ENCODE results near the gene TAS1R2.
"Not testable (repeated sequence)": the region's sequence is repeated elsewhere in the genome, so short reads cannot be mapped to it uniquely, and the experiment has no call there.

TAS1R2 gene

DNA sequence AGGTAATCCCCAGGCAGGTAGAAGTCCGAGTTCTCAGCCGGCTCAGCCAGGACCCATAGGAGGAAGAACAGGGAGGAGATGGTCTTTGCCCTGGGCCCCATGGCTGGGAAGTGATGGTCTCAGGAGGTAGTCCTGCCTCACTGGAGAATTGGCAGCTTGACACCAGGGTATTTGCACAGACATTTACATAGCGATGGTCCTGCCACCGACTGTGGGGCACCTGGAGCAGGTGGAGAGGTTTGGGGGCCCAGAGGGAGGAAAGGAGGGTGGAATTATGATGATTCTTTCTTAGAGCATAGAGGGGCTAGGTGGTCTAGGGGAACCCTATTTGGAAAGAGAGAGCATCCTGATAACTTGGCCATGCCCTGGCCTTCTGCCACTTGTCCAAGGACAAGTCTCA, at the start of gene TAS1R2:
TAS1R2 (minus strand) TSS at position 101 of the 400 bp plus-strand sequence; CDS start at position 101, 0 bp downstream.
- DNase-seq = no peak

DNA sequence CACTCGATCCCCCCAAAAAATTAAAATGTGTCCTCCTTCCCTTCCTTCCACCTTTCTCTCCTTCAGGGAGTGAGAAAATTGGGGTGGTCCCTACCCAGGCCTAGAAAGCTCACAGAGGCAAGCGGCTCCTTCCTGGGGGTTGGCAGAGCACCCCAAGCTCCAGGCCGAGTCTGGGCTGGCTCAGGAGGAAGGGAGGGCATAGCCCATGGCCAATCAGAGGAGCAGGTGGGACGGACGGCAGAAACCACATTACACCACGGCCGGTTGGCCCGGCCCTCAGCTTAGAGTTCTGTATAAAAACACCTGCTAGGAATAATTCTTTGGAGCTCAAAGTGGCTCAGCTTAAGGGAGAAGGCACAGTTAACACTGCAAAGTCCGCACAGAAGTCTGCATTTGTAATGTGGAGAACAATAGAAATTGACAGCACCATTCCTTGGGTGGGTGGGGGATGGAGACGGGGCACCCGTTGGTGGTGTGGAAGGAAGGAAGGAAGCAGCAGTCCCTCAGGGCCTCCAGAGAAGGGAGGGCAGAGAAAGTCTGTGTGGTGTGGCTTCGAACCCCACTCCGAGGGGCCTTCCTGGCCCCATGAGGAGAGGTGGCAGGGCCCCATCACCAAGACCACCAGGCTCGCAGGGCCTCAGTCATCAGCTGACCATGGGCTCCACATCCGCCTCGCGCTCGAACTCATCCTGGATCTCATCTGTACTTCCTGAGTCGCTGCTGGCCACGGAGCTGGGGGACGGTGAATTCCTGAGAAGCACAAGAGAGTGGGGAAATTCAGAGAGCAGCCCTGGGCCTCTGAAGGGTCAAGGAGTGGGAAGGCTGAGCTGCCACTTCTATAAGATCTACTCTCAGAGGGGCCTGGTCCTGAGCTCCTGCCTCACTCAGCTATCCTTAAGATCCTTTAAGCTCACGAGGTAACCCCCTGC, 48.7 kb upstream of the TAS1R2 start:
- DNase-seq = no peak

DNA sequence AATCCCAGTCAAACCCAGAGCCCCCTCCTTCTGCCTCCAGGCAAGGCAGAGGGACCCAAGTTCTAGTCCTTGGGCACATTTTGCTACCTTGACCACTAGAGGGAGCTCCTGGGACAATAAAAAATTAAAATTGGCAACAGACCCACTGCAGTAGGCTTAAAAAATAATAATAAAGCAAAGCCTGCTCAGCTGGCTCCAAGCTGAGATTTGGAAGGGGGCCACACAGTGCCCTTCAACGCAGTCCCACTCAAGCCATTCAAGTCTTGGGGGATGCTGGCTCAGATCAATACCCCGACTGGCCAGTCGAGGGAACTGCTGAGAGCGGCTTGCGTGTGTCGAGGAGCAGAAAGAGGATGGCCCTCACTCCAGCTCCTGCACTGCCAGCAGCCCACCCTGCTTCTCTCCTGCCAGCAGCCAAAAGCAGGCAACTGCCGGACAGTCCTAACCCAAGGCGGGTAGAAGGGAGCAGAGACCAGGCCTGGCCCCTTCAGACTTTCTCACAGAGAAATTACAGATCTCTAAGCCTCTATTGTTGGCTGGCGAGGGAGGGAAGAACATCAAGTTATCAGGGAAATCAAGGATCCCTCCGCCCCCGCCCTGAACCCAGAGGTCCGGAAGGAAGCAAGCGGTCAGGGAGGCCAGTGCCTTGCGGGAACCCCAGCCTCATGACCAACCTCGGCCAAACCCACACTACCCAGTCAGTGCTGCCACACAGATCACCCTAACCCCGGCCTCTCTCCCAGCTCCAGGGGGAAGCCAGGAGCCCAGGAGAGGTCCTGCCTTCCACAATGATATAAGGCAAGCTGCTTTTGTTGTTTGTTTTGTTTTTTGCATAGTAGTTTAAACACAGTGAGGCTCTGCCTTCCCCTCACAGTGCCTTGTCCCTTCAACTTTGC, 47.8 kb upstream of the TAS1R2 start:
- peak; percentile 45 to 75 (median 49) for DNase-seq

DNA sequence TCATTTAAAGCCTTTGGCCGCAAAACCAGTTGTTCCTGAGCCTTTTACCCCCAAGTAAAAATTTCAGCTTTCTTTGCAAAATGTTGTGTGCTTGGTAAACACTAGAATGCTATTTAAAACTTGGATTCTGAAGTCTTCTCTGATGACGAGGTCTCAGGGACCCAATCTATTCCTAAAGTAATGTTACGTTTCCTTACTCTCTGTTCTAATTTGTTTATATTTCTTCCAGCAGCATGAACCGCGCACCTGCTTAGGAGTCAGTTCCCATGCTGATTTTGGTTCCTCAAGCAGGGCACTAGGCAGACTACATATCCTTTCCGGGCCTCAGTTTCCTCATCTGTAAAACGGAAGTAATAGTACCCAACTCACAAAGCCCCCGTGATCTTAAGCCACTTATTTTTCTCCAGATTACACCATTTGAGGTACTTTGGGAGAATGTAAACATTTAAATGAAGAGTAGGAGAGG, 43.9 kb upstream of the TAS1R2 start:
- no peak for DNase-seq

DNA sequence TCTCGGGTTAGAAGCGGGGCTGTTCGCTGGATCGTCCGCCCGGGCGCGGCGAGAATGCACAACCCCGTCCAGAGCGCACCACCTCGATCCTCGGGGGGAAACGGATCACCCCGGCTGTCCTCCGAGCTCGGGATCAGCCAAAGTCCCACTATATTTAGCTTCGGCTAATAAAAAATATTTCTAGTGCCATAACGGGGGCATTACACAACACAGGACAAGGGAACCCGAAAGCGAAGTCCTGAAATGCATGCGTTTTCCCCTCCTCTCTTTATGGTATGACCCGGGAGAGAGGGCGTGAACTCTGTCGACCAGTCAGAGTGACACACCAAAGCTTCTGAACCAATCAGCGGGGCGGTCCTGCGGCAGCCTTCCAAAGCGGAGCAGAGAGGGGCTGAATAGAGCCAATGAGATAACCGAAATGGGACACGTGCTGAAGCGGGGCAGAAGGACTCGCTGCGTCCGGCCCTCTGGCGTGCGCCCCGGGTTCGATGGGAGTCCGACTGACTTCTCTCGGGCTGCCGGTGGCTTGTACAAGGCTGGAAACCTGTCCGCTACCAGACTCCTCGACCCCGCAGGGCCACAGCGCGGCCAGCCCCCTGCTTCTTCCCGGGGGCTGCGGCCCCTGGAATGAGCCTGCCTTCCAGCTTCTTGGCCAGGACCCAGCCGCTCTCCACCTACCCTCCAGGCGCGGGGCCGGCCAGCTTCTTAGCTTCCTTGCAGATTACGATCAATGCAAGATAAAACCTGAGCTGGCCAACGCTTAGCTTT, 43.2 kb upstream of the TAS1R2 start, which contains the start of gene ALDH4A1:
ALDH4A1 (minus strand) TSS at position 33 of the 768 bp plus-strand sequence; CDS start at position 1, 32 bp downstream.
- DNase-seq = peak; percentile 95 to 98 (median 96)

DNA sequence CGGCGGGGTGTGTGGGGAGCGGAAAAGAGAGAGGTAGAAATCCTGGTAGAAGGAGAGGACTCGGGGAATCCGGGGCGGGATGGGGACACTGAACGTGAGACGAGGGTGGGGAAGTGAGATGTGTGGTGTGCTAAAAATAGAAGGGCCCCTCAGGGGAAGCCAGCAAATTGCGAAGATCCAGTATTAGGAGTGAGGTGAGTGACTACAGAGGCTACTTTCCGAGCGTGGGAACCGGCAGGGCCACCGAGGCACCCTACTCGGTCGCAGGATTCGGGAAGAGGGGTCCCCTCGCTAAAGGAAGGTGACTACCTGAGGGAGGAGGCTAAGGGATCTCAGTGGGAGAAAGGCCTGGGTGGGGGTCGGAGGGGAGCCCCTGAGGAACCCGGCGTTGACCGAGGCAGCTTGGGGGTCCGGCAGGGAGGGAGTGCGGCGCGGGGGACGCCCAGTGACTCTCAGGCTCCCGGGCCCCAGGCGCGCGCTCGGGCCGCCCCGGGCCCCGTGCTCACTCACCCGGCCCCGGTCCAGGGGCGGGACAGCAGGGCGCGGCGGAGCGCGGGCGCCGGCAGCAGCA, 42.6 kb upstream of the TAS1R2 start:
- peak in 1 of 3 experiments; percentile 65 for DNase-seq

DNA sequence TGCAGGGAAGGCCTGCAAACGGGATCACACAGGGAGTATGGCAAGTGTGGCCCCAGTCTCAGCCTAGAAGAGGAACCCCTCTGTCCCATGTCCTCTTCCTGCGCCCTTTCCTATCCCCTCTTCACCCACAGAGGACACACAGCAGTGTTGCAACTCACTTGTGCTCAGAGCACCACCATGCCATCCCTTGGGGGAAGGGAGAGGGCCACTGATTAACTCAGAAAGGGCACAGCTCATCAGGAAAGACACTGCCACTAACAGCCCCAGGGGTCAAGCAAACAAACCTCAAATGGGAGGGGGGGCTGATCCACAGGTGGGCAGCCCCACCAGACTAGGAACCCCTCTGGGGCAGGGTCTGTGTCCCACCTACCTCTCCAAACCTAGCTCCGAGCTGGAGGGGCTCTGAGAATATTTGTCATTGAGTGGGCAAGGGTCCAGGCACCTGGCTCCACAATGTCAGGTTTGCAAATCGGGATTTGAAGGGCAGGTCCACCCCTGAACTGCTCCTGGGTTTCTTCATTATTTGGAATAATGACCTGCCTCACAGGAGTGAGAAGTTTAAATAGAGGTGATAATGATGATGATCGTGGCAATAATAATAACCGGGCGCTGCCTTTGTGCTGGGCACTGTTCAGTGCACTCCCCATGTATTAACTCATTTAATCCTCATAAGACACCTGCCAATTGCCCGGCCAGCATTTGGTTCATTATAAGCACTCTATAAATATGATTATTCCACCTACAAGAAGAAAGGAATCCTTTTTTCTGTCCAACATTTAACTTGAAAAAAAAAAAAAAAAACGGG, 41.9 kb upstream of the TAS1R2 start:
- peak in 1 of 3 experiments; percentile 24 for DNase-seq

DNA sequence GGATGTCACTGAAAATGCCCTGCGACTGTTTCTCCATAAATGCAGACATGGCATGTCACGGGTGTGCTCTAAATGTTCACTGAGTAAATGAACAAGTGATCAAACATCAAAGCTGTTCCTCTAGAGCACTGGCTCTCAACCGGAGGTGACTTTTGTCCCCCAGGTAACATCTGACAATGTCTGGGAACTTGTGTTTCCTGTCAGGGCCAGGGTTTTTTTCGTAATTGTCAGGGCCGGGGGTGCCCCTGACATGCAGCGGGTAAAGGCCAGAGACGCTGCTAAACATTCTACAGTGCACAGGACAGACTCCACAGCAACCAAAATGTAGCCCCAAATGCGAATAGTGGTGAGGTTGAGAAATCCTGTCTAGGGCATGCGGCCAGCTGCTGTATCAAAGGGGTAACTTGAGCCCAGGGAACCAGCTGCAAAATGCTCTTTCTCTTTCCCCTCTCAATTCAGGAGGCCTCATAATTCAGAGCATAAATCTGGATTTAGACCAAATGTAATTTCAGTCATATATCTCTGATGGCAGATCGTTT, 40.9 kb upstream of the TAS1R2 start:
- DNase-seq = no peak

DNA sequence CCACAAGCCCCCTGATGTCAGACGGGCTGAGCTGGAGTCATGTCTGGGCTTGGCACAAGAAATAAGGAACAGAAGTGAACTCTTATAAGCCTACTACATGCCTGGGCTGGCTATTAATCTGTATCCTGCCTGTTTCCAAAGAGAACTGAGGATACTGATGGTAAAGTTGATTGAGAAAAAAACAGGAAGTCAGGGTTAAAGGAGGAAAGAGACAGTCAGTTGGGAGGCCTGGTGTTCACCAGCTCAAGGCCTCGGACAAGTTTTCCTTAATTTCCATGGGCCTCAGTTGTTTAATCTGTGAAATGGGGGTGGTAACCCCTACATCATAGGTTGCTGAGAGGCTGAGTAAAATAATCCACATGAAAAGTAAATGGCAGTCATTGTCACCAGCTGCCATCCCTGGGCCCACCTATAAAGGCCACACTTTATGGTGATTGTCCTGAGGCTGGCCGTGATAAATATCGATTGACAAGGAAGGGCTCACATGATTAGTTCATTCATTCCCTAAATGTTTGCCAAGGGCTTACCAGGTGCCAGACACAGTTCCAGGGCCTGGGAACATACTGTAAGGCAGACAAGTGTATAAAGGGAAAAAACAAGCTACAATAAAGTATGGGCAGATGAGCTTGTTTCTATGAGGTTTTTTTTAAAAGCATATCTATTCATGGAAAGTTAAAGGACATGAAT, 40.0 kb upstream of the TAS1R2 start:
- DNase-seq = no peak

DNA sequence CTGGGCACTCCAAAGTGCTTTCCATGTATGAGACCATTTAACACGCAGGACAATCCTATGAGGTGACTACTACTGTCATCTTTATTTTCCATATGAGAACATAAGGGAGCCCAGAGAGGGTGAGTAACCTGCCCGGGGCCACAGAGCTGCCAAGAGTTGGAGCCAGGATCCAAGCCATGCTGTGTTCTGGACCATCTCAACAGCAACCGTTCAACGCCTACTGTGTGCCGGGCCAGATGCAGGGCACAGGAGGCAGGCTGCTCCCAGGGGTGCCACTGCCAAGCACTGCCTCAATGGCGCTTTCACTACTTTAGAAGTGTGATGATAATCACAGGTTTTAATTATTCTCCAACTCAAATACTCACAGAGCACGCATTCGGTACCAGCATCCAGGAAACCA, 39.1 kb upstream of the TAS1R2 start:
- DNase-seq = no peak

DNA sequence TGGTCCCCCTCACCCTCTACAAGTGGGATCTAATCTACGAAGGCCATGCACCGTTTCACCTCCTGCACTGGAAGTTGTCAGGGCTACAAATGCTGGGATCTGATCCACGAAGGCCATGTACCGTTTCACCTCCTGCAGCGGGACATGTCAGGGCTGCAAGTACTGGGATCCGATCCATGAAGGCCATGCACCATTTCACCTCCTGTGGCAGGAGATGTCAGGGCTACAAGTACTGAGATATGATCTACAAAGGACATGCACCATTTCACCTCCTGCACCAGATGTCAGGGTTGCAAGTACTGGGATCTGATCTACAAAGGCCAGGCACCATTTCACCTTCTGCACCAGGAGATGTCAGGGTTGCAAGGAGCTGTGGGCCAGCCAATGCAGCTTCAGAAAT, 35.9 kb upstream of the TAS1R2 start:
- peak in 1 of 3 experiments; percentile 50 for DNase-seq

DNA sequence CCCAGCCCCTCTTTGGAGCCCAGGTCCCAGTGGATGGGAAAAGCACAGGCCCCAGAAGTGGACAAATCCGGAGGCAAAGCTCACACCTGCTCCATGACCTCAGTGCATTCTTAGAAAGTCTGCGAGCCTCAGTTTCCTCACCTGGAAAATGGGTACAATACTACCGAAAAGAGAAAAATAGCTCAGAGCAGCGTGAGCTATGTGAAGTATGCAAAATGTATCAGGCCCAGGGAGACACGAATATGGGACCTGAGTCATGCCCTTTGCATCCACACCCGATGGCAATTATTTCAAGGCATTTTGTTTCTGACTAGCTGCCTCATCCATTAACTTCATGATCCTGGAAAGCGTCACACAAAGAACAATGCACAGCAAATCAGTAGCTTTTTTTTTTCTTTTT, 33.7 kb upstream of the TAS1R2 start:
- no peak for DNase-seq

DNA sequence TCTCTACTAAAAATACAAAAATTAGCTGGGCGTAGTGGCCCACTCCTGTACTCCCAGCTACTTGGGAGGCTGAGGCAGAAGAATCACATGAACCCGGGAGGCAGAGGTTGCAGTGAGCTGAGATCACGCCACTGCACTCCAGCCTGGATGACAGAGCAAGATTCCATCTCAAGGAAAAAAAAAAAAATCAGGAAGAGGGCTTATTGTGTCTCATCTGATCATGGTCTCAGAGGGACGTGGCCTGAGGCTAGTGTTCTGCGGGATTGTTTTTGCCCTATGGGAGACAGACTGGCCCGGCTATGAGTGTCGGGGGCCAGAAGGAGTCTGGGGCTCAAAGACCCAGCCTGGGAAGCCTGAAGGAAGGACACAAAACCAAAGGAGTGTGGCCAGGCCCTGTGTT, 32.4 kb upstream of the TAS1R2 start:
- not testable (repeated sequence) for DNase-seq

DNA sequence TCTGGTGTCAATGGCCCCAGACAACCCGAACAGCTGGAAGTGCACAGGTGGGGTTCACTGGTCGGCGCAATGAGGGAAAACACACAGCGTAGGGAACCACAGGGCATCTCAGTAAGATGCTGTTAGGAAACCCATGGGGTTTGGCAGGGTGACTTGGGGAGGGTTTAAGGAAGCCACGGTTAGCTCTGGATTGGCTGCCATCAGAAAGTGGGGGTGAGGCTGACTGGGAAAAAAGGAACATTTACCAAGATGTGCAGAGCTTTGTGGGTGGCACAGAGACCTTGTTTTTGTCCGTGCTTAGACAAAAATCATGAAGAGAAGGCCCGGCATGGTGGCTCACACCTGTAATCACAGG, 31.9 kb upstream of the TAS1R2 start:
- no peak for DNase-seq

DNA sequence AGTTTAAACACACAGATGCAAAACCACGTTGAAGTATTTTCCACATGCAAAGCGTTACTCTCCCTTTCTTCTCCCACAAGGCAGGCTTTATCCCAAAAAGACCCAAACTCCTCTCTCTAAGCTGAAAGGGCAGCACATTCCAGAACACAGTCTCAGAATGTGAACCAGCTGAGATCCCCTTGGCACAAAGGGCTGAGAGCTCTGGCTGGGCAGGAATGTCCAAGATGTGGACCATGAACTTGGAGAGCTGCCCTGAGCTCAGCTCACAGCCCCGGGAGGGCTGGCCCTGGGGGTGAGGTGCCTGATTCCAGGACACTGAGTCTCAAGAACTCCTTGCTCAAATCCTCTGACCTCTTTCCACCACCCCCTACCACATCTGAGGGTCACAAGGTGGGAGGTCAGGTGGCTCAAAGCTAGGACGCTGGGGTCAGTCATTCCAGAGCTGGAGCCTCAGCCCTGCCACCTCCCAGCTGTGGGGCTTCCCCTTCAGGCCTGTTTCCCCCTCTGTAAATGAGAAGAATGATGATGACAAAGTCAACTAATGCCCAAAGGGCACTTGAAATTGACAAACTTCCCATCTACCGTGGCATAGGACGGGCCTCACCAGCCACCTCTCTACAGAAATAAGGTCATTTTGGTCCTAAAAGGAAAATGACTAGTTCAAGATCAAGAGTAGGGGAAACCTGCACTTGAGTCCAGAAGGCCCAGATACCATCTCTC, 31.4 kb upstream of the TAS1R2 start:
- no peak for DNase-seq

DNA sequence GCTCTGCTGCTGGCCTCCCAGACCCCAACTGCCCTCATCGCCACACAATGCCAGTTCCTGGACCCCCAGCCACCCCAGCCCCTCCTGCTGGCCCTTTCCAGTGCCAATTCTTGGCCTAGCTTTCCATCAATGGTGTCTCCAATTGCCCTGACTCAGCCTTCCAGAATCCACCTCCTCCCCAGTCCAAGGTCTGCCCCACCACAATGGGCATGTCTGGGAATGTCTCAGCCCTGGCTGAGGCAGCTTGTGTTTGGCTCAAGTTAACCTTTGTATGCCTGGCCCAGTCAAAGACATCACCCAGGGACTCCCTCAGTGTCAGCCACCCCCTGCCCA, 26.5 kb upstream of the TAS1R2 start:
- no peak for DNase-seq

DNA sequence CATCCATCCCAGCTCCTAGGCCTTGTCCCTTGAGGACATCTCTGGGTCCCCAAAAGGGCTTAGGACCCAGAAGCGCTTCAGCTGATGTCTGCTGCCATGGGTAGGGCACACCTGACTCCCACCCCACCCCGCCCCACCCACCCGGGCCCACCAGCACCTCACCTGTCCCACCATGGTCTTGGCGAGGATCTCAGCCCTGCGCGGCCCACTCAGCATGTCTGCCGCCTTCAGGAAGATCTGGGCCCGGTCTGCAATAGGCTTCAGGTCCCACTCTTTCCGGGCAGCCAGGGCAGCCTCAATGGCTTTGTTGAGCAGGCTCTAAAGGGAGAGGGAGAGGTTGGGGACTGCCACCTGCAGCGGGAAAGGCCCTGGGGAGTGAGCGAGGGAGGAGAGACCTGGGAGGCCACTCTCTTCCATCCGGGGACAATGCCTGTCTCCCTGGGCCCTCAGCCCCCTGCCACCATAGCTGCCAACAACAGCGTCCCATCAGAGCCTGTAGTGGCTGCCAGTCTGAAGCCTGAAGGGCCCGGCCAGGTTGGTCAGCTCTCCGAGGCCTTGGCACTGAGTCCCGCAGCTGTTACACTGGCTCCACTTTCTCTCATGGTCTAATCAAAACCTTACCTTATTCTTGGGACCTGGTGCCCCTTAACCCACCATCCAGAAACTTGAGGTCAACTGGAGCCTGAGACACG, 26.0 kb upstream of the TAS1R2 start:
- no peak for DNase-seq

DNA sequence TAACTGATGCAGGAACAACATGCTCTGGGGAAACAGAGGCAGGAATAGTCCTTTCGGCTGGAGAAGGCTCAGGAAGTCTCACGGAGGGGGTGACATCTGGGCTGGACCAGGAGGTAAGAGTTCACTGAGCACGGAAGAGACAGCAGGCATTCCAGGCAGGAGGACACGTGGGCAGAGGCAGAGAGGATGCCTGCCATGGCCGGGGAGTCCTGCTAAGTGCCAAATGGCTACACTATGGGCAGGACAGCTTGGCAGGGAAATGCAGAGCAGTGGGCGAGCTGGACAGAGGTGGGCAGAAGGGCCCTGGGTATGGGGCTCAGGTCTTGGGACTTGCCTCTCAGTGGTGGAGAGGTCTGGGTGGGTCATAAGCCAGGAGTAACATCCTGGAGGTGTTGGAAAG, 25.3 kb upstream of the TAS1R2 start:
- no peak for DNase-seq

DNA sequence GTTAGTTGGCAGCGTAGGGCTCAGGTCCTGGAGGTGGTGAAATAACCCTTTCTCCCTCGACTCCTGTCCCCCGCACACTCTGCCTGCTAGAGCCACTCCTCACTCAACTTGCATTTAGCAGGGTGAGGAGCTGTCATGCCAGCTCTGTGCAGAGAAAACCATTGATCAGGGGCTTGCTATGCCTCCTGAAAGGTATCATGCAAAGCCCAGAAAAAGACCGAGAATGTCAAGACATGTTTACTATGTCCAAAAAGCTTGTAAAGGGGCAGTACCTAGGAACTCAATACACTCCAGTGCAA, 24.9 kb upstream of the TAS1R2 start:
- DNase-seq = no peak

Data from NCI-H1417 (cell line).